HG03139 (cell line): ENCODE measurements around the gene NRXN3.

Experiments used
- ATAC-seq: cut with Tn5 transposase; IDR thresholded peaks from one replicate; pipeline ENCODE4 v1.9.1; 2021; ENCODE audit not compliant: unreplicated experiment

NRXN3 gene

DNA sequence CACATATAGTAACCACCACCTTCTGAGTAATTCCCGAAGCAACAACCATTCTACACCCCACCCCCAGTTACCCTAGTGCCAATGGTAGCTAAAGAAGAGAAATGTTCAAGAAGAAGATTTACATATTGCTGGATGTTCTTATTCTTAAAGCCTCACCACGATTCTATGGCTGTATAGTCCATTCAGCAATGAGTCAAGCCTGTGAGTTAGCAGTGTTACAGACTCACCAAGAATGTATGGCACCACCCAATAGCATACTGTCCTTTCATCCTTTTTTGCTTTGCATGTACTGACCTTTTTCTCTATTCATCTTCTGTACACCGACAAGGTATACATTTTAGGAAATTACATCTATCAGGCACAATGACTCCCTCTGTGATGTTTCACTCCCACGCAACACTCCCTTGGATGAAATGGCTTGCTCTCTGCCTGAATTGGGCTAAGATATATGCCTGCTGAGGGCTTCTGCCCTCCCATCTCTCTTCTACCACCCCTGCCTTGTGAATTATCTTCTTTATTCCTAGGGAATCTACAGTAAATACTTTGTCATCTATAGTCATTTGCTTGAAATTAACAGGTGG, 1095.3 kb downstream of the NRXN3 start:
- no peak for ATAC-seq

DNA sequence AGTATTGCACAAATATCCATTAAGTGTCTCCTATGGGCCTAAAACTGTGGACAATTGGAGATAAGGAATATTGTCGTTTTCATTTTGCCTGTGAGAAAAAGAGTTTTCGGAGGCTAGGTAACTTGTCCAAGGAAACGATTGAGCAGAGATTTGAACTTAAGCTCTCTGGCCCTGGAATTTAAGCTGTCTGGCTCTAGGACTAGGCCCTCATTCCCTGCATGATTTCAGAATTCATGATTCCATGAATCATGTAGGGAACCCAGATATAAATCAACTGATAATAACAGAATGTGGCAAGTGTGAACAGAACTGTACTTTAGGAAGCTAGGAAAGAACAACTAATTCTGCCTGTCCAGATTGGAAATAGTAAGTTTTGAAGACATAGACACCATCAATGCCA, 1100.2 kb downstream of the NRXN3 start:
- no peak for ATAC-seq

DNA sequence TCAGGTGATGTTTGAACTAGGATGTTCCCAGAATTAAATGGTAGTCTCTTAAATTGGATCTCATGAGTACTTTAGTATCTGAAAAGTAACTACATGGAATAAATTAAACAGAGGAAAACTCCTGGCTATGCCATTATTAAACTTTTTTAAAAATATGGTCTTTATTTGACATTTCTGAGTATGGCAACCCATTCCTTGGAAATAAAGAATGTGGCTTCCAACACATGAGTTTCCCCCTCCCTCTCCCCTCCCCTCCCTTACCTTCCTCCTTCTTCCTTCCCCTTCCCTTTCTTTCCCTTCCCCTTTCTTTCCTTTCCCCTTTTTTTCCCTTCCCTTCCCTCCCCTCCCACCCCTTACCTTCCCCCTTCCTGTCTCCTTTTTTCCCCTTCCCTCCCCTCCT, 1100.9 kb downstream of the NRXN3 start:
- no peak for ATAC-seq

DNA sequence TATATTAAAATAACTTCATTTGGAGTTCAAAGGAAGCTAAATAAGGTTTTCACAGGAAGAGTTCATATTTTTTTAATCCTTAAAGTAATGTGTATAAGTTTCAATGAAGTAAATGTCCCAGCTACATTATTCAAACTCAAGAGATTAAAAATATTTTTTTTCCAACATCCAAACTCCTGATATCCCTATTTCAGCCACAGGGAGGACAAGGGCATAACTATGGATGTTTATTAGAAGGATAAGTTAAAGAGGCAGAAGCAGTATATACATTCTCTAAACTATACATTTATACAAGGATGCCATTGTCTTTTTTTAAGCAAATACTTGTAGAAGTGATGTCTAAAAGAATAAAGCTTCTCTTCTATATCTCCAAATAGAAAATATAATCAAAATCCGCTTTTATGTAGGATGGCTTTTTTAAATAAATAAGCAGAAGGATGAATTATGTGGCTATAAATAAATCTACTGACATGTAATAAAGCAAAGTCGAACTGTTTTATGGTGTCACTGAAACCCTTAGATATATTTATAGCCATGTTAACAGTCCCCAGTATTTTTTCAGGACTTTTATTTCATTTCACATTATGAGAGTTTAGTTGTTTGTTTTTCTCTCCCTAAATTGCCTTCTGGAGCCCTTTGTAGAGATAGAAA, 1104.6 kb downstream of the NRXN3 start:
- ATAC-seq = no peak

DNA sequence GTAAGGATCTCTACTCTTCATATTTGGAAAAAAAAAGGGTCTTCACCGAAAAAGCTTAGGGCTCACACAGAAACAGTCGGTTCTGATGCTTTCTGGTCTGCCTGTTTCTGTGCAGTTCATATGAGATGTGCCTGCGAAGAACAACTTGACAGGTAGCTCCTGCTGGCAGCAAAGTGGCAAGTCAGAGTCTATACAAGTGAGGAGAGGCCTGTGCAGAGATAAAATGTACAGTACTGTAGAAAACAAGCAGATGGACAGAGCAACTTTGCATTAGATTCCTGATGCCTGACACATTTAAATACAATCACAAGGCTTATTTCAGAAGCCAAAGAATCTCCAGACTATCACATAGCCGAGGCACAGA, 1105.1 kb downstream of the NRXN3 start:
- no peak for ATAC-seq

DNA sequence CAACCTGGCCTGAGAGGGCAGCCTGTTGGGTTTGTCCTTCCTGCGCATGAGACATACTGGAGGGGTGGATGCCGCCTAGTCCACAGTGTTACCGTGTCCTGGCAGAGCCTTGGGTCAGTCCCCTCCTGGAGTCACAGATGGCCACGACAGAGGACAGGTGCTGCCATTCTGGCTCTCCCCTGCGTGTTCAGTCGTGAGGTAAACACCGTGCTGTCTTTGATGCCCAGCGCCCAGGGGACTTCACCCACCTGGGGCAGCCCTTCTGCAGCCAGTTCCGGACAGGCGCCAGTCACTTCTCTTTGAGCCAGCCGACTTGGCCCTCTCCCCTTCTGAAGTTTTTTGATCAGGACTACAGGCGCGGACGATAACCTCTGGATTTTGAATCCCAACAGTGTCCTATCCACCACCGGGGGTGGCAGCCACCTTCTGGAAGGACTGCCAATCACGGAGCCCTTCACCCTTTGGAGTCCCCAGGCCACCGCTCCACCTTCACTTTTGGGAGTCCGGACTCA, 1108.2 kb downstream of the NRXN3 start:
- no peak for ATAC-seq

DNA sequence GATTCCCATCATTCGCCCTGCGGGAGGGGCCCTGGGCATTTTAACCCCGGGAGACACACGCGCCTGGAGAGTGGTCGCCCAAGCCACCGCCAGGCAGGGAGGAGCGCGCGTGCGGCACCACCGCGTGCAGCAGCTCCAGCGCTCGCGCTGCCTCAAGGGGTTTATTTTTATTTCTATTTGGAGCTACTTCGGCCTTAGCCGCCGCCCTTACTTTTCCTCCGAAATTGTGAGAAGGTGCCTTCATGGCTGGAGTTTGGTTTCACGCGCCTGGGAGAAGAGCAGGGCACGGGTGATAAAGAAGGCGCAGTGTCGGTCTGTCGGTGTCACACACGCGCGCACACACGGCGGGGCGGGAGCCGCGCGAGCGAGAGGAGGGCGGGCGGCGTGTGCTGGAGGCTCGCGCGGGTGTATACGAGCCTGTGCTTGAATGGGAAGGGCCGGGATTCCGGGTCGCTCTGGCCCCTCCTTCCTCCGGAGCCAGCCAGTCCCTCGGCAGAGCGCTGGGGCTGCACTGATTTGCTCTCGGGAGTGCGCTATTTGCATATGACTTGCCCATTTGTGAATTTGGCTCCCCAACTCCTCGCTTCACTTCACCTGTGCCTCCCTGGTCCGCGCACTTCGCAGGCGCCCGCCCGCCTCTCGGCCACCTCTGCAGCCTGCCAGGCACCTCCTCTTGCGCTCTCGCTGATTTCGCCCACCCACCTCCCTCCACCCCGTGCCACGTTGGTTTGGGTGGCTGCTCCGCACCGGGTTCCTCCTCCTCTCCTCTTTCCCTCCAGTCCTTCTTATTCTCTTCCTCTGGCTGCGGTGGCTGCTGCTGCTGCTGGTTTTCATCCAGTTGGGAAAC, 1108.8 kb downstream of the NRXN3 start:
- no peak for ATAC-seq

DNA sequence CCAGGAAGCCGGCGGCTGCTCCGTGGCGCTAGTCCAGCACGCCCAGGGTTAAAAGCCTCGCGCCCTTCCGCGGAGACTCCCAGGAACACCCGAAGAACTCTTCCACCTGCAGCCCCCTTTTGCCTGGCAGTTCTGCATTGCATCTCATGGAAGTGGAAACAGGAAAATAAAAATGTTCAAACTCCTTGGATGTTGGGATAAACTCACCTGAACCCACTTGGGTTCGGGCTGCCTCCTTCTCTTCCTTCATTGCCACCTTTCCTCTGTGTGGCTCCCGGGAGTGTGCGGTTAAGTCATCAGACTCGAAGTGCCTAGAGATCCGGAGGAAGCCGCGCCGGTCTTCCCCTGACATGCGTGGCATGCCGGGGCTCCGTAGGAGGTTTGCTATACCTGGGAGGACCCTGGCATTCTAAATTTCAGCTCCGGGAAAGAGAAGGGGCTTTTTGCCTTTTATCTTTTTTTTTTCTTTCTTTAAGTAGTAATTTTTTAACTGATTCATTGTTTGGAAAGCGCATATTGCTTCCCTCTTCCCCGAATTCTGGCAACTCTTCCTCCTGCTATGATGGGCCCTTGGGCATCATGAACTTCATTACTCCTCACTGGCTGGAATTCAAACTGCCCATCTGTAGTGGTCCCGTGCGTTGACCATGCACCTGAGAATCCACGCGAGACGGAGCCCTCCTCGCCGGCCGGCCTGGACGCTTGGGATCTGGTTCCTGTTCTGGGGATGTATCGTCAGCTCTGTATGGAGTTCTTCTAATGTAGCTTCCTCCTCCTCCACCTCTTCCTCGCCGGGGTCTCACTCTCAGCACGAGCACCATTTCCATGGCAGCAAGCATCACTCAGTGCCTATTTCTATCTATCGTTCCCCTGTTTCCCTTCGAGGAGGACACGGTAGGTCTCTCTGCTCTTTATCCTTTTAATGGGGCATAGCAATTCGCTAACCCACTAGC, 1109.7 kb downstream of the NRXN3 start:
- no peak for ATAC-seq

DNA sequence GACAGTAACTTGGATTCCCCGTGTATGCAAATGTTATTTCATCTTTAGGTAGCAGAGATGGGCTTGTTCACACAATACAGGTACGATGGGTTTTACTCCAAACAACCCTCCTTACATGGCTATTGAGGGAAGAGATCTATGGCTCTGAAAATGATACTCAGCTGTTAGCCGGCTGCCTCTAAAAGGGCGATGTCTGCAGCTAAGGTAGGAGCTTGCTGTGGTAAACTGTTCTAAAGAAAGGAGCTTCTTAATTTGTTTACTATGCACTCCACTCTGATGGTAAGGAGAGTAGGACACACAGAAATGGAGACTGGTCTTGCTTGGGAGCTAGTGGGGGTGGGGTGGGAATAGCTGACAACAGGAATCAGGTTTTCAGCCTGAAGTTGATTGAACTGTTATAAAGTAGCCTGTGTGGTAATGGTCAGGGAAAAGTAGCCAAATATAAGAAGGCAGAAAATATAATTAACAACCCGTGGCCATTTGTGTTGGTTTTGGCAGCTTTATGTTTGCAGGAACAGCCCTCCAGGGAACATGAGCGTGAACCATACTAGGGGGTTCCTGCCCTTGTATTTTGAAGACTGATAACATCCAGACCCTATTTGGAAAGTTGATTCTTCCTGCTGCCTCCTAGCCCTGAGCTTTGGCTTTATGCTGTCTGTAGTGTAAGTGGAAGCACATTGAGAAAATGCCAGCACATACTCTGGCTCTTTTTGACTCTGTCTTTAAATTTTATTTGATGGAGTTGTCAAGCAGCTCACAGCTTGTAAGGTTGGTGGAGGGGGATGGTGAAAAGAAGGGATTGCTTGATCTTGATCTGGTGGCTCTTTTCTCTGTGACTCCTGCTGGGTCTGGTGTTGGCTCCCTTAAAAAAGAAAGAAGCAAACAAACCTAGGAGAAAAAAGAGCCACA, 1111.3 kb downstream of the NRXN3 start:
- ATAC-seq = no peak

DNA sequence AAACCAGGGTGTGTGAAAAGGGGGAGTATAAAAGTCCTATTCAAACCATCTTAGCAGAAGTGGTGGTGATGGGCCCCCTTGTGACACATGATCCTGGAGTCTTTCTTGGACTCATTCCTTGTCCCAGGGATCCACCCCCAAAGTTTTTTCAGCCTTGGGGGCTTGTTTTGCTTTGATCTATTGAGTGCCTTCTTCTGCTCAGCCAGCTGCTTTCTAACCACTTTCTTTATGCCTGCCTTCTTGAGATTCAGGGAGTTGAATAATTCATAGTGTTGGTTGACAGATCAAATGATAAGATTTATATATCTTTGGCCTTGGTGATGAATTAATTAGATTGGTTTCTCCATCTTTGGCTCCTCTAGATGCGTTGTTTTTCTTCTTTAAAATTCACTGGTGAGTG, 1114.4 kb downstream of the NRXN3 start:
- no peak for ATAC-seq

DNA sequence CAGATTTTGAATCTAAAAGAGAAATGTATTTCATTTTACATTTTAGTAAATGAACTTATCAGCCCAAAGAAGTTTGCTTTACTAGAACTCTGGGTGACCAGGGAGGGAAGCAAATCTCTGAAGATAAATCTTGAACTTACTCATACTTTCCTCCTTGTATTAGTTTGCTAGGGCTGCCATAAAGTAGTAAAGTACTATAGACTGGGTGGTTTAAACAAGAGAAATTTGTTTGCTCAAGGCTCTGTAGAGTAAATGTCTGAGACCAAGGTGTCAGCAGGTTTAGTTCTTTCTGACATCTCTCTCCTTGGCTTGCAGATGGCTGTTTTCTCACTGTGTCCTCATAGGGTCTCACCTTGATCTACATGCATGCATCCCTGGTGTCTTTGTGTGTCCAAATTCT, 1115.1 kb downstream of the NRXN3 start:
- no peak for ATAC-seq

DNA sequence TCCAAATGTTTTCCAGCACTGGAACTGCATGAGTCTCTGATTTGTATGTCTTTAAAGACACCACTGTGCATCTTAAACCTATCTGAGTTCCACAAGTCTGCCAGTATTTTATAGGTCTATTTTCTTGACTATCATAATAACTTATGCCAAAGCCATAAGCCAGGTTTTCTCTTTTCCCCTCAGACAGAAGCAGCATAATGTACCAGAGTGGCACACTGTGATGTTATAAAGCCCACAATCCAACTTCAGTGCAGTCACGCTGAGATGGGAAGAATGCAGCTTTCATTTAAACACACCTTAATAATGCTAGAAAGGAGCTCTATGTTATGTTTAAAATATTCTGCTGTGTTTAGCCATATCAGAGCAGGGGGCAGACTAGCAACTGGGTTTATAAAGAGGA, 1117.8 kb downstream of the NRXN3 start:
- ATAC-seq = no peak

DNA sequence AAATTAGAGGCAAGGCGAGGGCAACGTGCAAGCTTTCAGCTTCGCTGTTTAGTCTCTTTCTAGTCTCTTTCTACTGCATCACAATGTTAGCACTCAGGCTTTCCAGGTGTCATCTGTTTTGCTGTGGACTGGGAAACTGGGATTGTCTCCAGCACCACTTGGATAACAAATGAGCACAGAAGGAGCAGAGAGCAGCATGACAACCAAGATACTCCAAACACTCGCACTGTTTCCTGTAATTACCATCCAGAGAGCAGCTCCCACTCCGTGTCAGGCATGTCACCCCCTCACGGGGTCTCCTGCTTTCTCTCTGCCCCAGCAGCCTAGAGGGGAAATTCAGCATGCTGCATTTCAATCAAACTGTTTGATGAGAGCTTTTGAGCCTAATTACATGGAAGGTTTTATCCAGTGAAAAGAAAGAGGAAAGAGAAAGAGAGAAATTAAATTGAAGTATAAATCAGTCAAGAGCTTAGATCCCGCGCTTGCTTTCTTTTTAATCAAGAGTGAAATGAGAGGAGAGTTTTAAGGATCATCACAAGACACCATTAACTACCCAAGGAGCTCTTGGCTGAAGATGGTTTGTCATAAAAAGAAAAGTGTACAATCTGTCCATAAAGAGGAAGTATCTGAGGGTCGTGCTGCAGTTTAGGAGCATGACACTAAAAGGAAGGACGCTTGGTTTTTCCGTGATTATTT, 1123.5 kb downstream of the NRXN3 start:
- ATAC-seq = no peak

DNA sequence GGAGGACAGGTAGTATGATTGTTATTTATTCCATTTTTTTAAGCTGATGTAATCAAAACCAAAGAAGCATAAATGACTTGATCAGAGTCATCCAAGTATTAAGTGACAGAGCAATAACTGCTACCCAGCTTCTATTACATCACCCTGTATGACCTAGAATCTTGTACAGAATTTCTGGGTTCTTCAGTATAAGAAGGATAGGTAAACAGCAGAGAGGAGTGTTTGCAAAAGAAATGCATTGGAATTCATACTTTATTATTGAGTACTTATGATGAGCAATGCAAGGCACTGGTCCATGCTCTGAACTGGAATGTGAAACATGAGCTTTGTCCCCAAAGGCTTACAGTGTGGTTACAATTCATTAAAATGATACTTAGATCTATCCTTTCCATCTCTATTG, 1124.3 kb downstream of the NRXN3 start:
- ATAC-seq = no peak

DNA sequence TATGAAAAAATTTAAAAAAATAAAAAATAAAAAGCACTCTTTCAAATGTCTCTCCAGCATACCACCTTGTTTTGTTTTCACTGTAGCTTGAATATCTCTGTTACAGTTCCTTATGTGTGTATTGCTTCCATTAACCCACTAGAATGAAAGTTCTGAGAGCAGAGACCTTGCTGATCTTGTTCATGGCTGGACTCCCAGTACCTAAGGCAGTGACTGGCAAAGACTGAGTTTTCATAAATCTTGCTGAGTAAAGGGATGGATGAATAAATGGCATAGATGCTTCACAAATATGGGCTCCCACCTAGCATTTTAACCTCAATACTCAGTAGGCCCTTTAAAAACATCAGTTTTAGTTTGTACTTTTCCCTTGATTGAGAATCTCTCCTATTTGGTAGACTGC, 1125.2 kb downstream of the NRXN3 start:
- ATAC-seq = no peak

DNA sequence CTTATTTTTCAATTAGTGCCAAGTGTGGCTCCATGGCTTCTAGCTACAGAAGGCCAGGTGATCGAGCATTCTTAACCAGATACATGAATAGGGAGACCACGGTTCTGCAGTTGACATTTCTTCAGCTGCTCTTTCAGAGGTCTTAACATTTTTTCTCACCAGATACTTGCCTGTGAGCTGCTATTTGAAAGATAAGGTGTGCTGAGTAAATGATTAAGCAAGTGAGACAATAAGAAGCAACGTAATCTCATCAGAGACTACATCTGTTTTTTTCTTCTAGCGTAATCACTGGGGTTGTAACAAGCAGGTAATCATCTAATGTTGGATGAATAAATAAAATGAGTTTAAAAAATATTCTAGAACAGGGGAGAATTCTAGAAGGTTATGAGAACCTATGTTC, 1128.2 kb downstream of the NRXN3 start:
- ATAC-seq = no peak

DNA sequence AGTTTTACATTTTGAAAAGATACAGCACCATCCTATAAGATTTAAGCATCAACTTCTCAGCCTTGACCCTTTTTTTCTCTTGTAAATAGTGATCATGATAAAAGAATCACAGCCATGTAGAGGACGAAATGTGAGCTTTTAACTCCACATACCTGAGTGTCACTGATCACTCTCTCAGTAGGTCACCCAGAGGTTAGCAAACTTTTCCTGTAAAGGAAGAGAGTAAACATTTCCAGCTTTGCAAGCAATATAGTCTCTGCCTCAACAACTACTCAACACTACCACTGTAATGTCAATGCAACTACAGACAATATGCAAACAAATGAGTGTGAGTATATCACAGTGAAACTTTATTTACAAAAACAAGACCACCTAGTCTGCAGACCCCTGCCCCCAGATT, 1129.0 kb downstream of the NRXN3 start:
- ATAC-seq = no peak

DNA sequence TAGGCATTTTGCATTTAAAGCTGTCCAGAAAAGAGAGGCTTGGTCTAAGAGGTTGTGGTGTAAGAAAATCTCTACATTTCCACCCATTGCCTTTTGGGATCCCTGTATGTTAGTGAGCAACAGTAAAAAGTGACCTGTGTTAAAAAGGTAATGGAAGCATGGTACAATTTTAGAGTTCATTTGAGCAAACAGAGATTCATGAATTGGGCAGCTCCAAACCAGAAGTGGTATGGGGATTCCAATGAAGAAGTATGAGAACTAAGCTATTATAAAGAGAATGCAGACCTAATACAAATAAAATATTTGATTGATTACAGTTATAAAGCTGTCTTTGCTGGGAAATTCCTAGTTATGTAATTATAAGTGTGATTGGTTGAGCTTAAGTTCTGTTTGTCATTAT, 1134.1 kb downstream of the NRXN3 start:
- no peak for ATAC-seq

DNA sequence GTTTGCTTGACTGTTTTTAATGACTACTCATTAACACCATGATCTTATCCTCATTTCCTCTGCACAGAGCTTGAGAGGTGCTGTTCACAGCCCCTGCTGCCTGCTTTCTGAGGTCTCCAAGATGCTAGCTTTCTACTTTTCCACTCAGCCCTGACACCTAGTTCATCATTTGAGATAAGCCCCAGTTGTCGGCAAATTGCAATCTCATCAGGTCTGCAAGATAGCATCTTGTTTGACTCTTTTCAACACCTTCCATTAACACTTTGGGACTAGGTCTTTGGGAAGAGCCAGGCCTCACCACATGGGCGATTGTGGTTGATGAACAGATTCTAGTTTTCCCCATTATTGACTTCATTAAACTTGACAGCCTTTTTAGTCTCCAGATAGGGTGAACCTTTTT, 1136.4 kb downstream of the NRXN3 start:
- ATAC-seq = no peak
